PC-3 (cell line): ENCODE data around the gene ARID5A. TPM values are rescaled to one million over a fixed set of nuclear protein-coding genes. Genes with fewer than 3 reads are reported as not detected.

Experiments
- ATAC-seq: fragments of 200-7000 bp; cut with Tn5 transposase; 2 replicates; pipeline ENCODE4 v1.9.1; 2020; ENCODE audit warnings: mild to moderate bottlenecking, moderate library complexity
- BruUV-seq: library from RNA; stranded (reverse); fragments of 400-500 nt; replicated peaks from 2 replicates; lab custom pipeline; 2021; lab: Mats Ljungman, UMichigan
- CTCF ChIA-PET: fragments of 300-600 bp; sonication (Branson Sonifier 250); formaldehyde crosslinking; loops from one replicate; lab custom pipeline; 2022; ENCODE audit warnings: antibody characterized with exemption; lab: Charles Lee
- POLR2A ChIA-PET: fragments of 300-600 bp; sonication (Branson Sonifier 250); formaldehyde crosslinking; loops from one replicate; lab custom pipeline; 2022; ENCODE audit warnings: antibody characterized with exemption; ENCODE audit not compliant: unreplicated experiment; lab: Charles Lee
- DNase-seq: peaks from one replicate; pipeline ENCODE4 v3.0.0-alpha.2; 2015
- H2AFZ ChIP-seq: fragments of 300-600 bp; sonication (generic); 2 replicates; pipeline ENCODE4 v1.6.0; 2016; ENCODE audit warnings: antibody characterized with exemption, low read length
- H3F3A ChIP-seq: fragments of 300-600 bp; sonication (generic); one replicate; pipeline ENCODE4 v1.6.0; 2017; ENCODE audit warnings: antibody characterized with exemption, low read length, control low read depth, mild to moderate bottlenecking; ENCODE audit not compliant: unreplicated experiment
- H3K27ac ChIP-seq: fragments of 300-600 bp; sonication (generic); 2 replicates; pipeline ENCODE4 v1.5.1; 2016; ENCODE audit warnings: mild to moderate bottlenecking, low read length
- H3K27me3 ChIP-seq: fragments of 300-600 bp; sonication (generic); 2 replicates; pipeline ENCODE4 v1.6.1; 2016; ENCODE audit warnings: low read length, mixed read lengths
- H3K36me3 ChIP-seq: fragments of 300-600 bp; sonication (generic); 2 replicates; pipeline ENCODE4 v1.6.1; 2016; ENCODE audit warnings: low read depth, mixed run types, low read length, mixed read lengths
- H3K4me1 ChIP-seq: fragments of 300-600 bp; sonication (generic); 2 replicates; pipeline ENCODE4 v1.5.1; 2016; ENCODE audit warnings: low read length; ENCODE audit not compliant: insufficient read depth
- H3K4me2 ChIP-seq: fragments of 300-600 bp; sonication (generic); 2 replicates; pipeline ENCODE4 v1.6.0; 2016; ENCODE audit warnings: low read length
- H3K4me3 ChIP-seq: fragments of 300-600 bp; sonication (generic); 2 replicates; pipeline ENCODE4 v1.5.1; 2016; ENCODE audit warnings: mild to moderate bottlenecking, low read length, mixed read lengths
- H3K79me2 ChIP-seq: fragments of 300-600 bp; sonication (generic); 2 replicates; pipeline ENCODE4 v1.6.1; 2017; ENCODE audit warnings: low read length, mixed read lengths
- H3K9ac ChIP-seq: fragments of 300-600 bp; sonication (generic); 2 replicates; pipeline ENCODE4 v1.6.0; 2016; ENCODE audit warnings: mild to moderate bottlenecking, low read length
- H3K9me2 ChIP-seq: fragments of 300-600 bp; sonication (generic); replicated peaks from 2 replicates; pipeline ENCODE4 v1.6.1; 2016; ENCODE audit warnings: mixed run types, low read length, mixed read lengths
- H3K9me3 ChIP-seq: fragments of 300-600 bp; sonication (generic); 2 replicates; pipeline ENCODE4 v1.6.1; 2016; ENCODE audit warnings: low read length, mixed read lengths
- H4K20me1 ChIP-seq: fragments of 300-600 bp; sonication (generic); 2 replicates; pipeline ENCODE4 v1.6.1; 2016; ENCODE audit warnings: low read length, mixed read lengths
- EZH2 ChIP-seq: fragments of 300-600 bp; sonication (generic); IDR thresholded peaks from one replicate; pipeline ENCODE4 v1.6.1; 2017; ENCODE audit warnings: antibody characterized with exemption, mild to moderate bottlenecking, low read length; ENCODE audit not compliant: unreplicated experiment
- EZH2phosphoT487 ChIP-seq: fragments of 300-600 bp; sonication (generic); IDR thresholded peaks from 2 replicates; pipeline ENCODE4 v1.6.1; 2018; ENCODE audit warnings: mild to moderate bottlenecking, antibody characterized with exemption, low read length, borderline replicate concordance
- intact Hi-C: fragments of 100-400 bp; cut with micrococcal nuclease; formaldehyde crosslinking; loops from 2 replicates; pipeline ENCODE4 v1.9.0; 2023
- total RNA-seq: library from RNA; depleted of rRNA; stranded (reverse); fragments of >200 nt; gene quantifications from 2 replicates; pipeline ENCODE4 v1.2.3, GENCODE V29; 2014
- TF ChIP-seq, protein P1 (sequence below): fragments of 300-600 bp; sonication (generic); conservative IDR thresholded peaks from 2 replicates; pipeline ENCODE4 v1.5.1; 2017; ENCODE audit warnings: antibody characterized with exemption, low read depth, mild to moderate bottlenecking, low read length

Gene ARID5A
- total RNA-seq, 1 experiment from 2014 or later: 8.2 TPM

DNA sequence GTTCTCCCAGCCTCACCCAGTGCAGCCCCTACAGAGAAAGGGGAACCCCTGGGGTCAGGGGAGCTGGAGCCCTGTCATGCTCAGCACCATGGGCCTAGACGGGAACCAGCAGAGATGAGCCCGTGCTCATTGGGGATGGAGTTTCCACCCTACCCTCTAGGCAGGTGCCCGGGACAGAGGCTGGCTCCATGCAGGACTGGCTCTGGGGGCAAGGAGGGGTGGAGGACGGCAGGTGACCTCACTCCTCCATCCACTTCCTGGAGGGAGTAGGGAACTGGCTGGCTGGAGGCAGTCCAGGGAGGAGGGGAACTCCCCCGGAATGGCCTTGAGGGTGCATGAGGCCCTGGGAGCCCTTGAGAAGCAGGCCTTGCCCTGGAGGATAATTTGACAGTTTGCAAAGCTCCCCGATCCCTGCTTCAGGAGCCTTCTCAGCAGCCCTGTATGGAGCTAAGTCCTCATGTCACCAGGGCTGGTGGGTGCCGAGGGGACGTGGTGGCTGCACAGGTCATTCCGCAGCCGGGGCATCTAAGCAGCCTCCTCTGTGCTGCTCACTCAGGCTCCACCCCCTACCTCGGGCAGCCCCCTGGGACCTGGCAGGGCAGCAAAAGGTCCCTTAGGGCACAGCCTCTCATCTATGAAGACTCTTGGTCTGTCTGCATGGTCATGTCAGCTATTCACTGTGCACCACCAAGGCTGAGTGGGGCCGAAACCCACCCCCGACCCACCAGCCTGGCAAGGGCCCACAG is 33.5 kb upstream of the ARID5A start:
- Histone ChIP-seq H3K27me3 (no peaks in the 10 kb centered on the region), H3K79me2 (no peaks in the 10 kb centered on the region), H3K4me2 (no peak overlapping the region), H4K20me1 (no peaks in the 10 kb centered on the region), H3K4me3 (no peak overlapping the region), H3K9me3 (no peaks in the 10 kb centered on the region), H2AFZ (no peak overlapping the region), H3K4me1 (peaks cover 19% of the 10 kb centered on the region), H3F3A (peaks cover 6% of the 10 kb centered on the region), H3K9me2 (no peaks in the 10 kb centered on the region), H3K27ac (no peak overlapping the region), H3K36me3 (no peaks in the 10 kb centered on the region), H3K9ac (no peak overlapping the region)
- TF ChIP-seq, protein P1, sequence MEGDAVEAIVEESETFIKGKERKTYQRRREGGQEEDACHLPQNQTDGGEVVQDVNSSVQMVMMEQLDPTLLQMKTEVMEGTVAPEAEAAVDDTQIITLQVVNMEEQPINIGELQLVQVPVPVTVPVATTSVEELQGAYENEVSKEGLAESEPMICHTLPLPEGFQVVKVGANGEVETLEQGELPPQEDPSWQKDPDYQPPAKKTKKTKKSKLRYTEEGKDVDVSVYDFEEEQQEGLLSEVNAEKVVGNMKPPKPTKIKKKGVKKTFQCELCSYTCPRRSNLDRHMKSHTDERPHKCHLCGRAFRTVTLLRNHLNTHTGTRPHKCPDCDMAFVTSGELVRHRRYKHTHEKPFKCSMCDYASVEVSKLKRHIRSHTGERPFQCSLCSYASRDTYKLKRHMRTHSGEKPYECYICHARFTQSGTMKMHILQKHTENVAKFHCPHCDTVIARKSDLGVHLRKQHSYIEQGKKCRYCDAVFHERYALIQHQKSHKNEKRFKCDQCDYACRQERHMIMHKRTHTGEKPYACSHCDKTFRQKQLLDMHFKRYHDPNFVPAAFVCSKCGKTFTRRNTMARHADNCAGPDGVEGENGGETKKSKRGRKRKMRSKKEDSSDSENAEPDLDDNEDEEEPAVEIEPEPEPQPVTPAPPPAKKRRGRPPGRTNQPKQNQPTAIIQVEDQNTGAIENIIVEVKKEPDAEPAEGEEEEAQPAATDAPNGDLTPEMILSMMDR: no peak
- TF ChIP-seq EZH2phosphoT487 (no peak), EZH2 (no peak)
- CTCF ChIA-PET: no interaction called here
- no TSS peak for BruUV-seq
- ATAC-seq (no peak), DNase-seq (no peak)
- intact Hi-C loops: no loop called here
- POLR2A ChIA-PET: no interaction called here

DNA sequence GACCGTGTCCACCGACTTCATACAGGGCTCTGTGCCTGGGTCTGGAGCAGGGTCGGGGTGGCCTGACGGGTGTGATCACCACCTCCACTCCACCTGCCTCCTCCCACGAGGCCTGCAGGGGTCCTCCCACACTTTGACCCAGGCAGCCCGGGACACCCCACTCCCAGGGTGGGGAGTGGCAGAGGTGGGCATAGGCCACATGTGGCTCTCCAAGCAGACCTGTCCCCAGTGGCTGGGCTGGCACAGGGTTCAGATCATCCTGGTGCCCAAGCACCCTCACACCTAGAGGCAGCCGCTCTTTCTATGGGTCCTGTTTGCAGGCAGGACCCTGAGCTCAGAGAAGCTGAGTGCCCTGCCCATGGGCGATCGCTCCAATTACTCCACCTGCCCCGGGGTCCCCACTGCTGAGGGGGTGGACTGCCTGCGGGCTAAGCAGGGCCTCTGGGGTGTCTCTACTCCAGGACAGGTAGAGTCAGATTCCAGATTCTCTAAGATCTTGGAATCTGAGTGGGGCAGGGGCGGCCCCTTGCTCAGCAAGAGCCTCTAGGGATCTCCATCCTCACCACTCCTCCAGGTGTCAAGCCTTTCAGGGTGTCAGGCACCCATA is 32.8 kb upstream of the ARID5A start:
- BruUV-seq: no TSS peak
- Histone ChIP-seq H3K27ac (no peak overlapping the region), H2AFZ (no peak overlapping the region), H3K4me3 (no peak overlapping the region), H3F3A (peaks cover 6% of the 10 kb centered on the region), H3K4me2 (no peak overlapping the region), H3K9me2 (no peaks in the 10 kb centered on the region), H3K36me3 (no peaks in the 10 kb centered on the region), H3K79me2 (no peaks in the 10 kb centered on the region), H3K9me3 (no peaks in the 10 kb centered on the region), H4K20me1 (no peaks in the 10 kb centered on the region), H3K27me3 (no peaks in the 10 kb centered on the region), H3K4me1 (peaks cover 22% of the 10 kb centered on the region), H3K9ac (no peak overlapping the region)
- CTCF ChIA-PET: no interaction called here
- intact Hi-C loops: no loop called here
- TF ChIP-seq, protein P1: no peak
- TF ChIP-seq EZH2 (no peak), EZH2phosphoT487 (no peak)
- ATAC-seq (no peak), DNase-seq (no peak)
- POLR2A ChIA-PET: interaction anchor here (0.6 kb wide), 1 partner anchor 164 kb away, joined by 3 read pairs; no protein-coding TSS in a partner anchor
